Type B pancreatic cell (in vitro differentiated cells): ENCODE results near the gene BLOC1S5. TPM values are rescaled to one million over a fixed set of nuclear protein-coding genes. Genes with fewer than 3 reads are reported as not detected.

Experiments used
- DNase-seq: peaks from one replicate; pipeline ENCODE4 v3.0.0; 2021; ENCODE audit warnings: mixed read lengths; ENCODE audit not compliant: unreplicated experiment; ENCODE audit errors: extremely low spot score
- H3K27ac Mint-ChIP-seq: 2 replicates; pipeline ENCODE4 v1.8.0; 2021; ENCODE audit warnings: mild to moderate bottlenecking, mixed read lengths
- H3K27me3 Mint-ChIP-seq: 2 replicates; pipeline ENCODE4 v1.8.0; 2021; ENCODE audit warnings: mixed read lengths
- H3K36me3 Mint-ChIP-seq: 2 replicates; pipeline ENCODE4 v1.8.0; 2021; ENCODE audit warnings: mixed read lengths
- H3K4me1 Mint-ChIP-seq: one replicate; pipeline ENCODE4 v1.8.0; 2021; ENCODE audit warnings: mixed read lengths; ENCODE audit not compliant: unreplicated experiment
- H3K4me3 Mint-ChIP-seq: 2 replicates; pipeline ENCODE4 v1.8.0; 2021; ENCODE audit warnings: mild to moderate bottlenecking, mixed read lengths
- H3K9me3 Mint-ChIP-seq: 2 replicates; pipeline ENCODE4 v1.8.0; 2021; ENCODE audit warnings: mixed read lengths
- CTCF ChIP-seq: fragments of 200-600 bp; sonication (generic); conservative IDR thresholded peaks from 2 replicates; pipeline ENCODE4 v1.5.0; 2021; ENCODE audit warnings: antibody characterized with exemption, mild to moderate bottlenecking
- total RNA-seq: library from RNA; stranded (reverse); gene quantifications from 2 replicates; pipeline ENCODE4 v1.2.1, GENCODE V29; 2021; ENCODE audit warnings: low replicate concordance

The BLOC1S5 gene
- total RNA-seq, 1 donor from 2014 or later = 14.2 TPM

- no peaks in the 10 kb centered on the region for H3K36me3 Mint-ChIP-seq
- DNase-seq = no peak
- H3K4me3 Mint-ChIP-seq = no peak overlapping the region
- no peak for TF ChIP-seq CTCF
- H3K27ac Mint-ChIP-seq = peak overlapping the region; percentile 56
- H3K27me3 Mint-ChIP-seq = peaks cover 13% of the 10 kb centered on the region
- H3K4me1 Mint-ChIP-seq = no peaks in the 10 kb centered on the region
- peaks cover 8% of the 10 kb centered on the region for H3K9me3 Mint-ChIP-seq
Observed at GRCh38 chr6:7974938-7975763, 89.0 kb downstream of the BLOC1S5 start.

GRCh38 chr6:7974565-7974937, 89.6 kb downstream of the BLOC1S5 start:
- H3K27me3 Mint-ChIP-seq = peaks cover 13% of the 10 kb centered on the region
- H3K36me3 Mint-ChIP-seq = no peaks in the 10 kb centered on the region

GRCh38 chr6:7973584-7973983, 90.6 kb downstream of the BLOC1S5 start:
- no peak overlapping the region for H3K27ac Mint-ChIP-seq
- no peak overlapping the region for H3K4me3 Mint-ChIP-seq
- H3K36me3 Mint-ChIP-seq = no peaks in the 10 kb centered on the region
- peaks cover 13% of the 10 kb centered on the region for H3K9me3 Mint-ChIP-seq
- no peak for DNase-seq
- no peaks in the 10 kb centered on the region for H3K4me1 Mint-ChIP-seq
- H3K27me3 Mint-ChIP-seq = peaks cover 13% of the 10 kb centered on the region
- TF ChIP-seq CTCF = no peak

More at GRCh38 chr6:7974565-7974937, 89.6 kb downstream of the BLOC1S5 start:
- H3K4me1 Mint-ChIP-seq = no peaks in the 10 kb centered on the region
- no peak for TF ChIP-seq CTCF
- H3K9me3 Mint-ChIP-seq = peaks cover 8% of the 10 kb centered on the region
- no peak for DNase-seq
- no peak overlapping the region for H3K4me3 Mint-ChIP-seq
- H3K27ac Mint-ChIP-seq = no peak overlapping the region

GRCh38 chr6:7971499-7971898, 92.7 kb downstream of the BLOC1S5 start:
- H3K4me3 Mint-ChIP-seq = no peak overlapping the region
- H3K9me3 Mint-ChIP-seq = peaks cover 9% of the 10 kb centered on the region
- H3K36me3 Mint-ChIP-seq = no peaks in the 10 kb centered on the region
- H3K4me1 Mint-ChIP-seq = no peaks in the 10 kb centered on the region
- H3K27me3 Mint-ChIP-seq = peaks cover 11% of the 10 kb centered on the region
- H3K27ac Mint-ChIP-seq = no peak overlapping the region
- TF ChIP-seq CTCF = no peak
- no peak for DNase-seq

- no peak for DNase-seq
- Mint-ChIP-seq H3K27me3 (peaks cover 8% of the 10 kb centered on the region), H3K9me3 (peaks cover 9% of the 10 kb centered on the region), H3K27ac (no peak overlapping the region), H3K4me1 (no peaks in the 10 kb centered on the region), H3K4me3 (no peak overlapping the region), H3K36me3 (no peaks in the 10 kb centered on the region)
- no peak for TF ChIP-seq CTCF
Observed at GRCh38 chr6:7970616-7971015, 93.6 kb downstream of the BLOC1S5 start.

Other genes with a start within 250 kb of the BLOC1S5 start
- gene TXNDC5, start 153.6 kb downstream of the BLOC1S5 start, total RNA-seq = 91.5 and 94.9 TPM in 2 replicates
- gene EEF1E1, start 38.2 kb upstream of the BLOC1S5 start, total RNA-seq = 26.5 and 37.0 TPM in 2 replicates